Activated CD4-positive, alpha-beta memory T cell treated with anti-CD3 and anti-CD28 coated beads for 36 hours (primary cell): ENCODE data around the gene LIAS. TPM values are rescaled to one million over a fixed set of nuclear protein-coding genes. Genes with fewer than 3 reads are reported as not detected.
"Not testable (repeated sequence)": the region's sequence is repeated elsewhere in the genome, so short reads cannot be mapped to it uniquely, and the experiment has no call there.

Experiments
- CTCF ChIA-PET: fragments of 350-600 bp; sonication (Branson Sonifier 250); formaldehyde crosslinking; loops from one replicate; lab custom pipeline; 2021; ENCODE audit warnings: antibody characterized with exemption, inconsistent platforms; lab: Charles Lee
- POLR2A ChIA-PET: fragments of 350-600 bp; sonication (Branson Sonifier 250); formaldehyde crosslinking; loops from one replicate; lab custom pipeline; 2021; ENCODE audit warnings: antibody characterized with exemption; lab: Charles Lee
- DNase-seq: peaks from one replicate; pipeline ENCODE4 v3.0.0-alpha.2; 2020
- H3K27ac Mint-ChIP-seq: one replicate; pipeline ENCODE4 v1.8.0; 2021; ENCODE audit warnings: mixed read lengths
- H3K27me3 Mint-ChIP-seq: one replicate; pipeline ENCODE4 v1.8.0; 2021; ENCODE audit warnings: mixed read lengths
- H3K36me3 Mint-ChIP-seq: one replicate; pipeline ENCODE4 v1.8.0; 2021; ENCODE audit warnings: mixed read lengths
- H3K4me1 Mint-ChIP-seq: one replicate; pipeline ENCODE4 v1.8.0; 2021; ENCODE audit warnings: low read depth, mixed read lengths
- H3K4me3 Mint-ChIP-seq: one replicate; pipeline ENCODE4 v1.8.0; 2021; ENCODE audit warnings: mild to moderate bottlenecking, mixed read lengths
- H3K9me3 Mint-ChIP-seq: one replicate; pipeline ENCODE4 v1.8.0; 2021; ENCODE audit warnings: mixed read lengths
- intact Hi-C: fragments of 100-400 bp; cut with micrococcal nuclease; formaldehyde crosslinking; loops from one replicate; pipeline ENCODE4 v1.15.1; 2023
- total RNA-seq, 2 experiments: library from RNA; stranded (reverse); gene quantifications; one replicate each; pipeline ENCODE4 v1.2.3, GENCODE V29; 2021

LIAS gene
- 10 to 100 TPM; 23.2 to 23.7 TPM for total RNA-seq

- H3K4me1 Mint-ChIP-seq, result peaks cover 48% of the 10 kb centered on the region
- POLR2A ChIA-PET, result interaction anchor here (1.0 to 4.4 kb wide), 9 partner anchors 10 to 277 kb away, joined by 3 to 17 read pairs (median 7); partner anchors contain the start of genes RFC1, SMIM14, UBE2K and UGDH
These were observed at the start of gene LIAS, which contains the start of gene RPL9 for GRCh38 chr4:39458505-39459300. Gene LIAS (plus strand): TSS chr4:39459056. CDS start chr4:39459118, 62 bp downstream. Gene RPL9 (minus strand): TSS chr4:39458922. CDS start chr4:39458439, 483 bp downstream.

DNA sequence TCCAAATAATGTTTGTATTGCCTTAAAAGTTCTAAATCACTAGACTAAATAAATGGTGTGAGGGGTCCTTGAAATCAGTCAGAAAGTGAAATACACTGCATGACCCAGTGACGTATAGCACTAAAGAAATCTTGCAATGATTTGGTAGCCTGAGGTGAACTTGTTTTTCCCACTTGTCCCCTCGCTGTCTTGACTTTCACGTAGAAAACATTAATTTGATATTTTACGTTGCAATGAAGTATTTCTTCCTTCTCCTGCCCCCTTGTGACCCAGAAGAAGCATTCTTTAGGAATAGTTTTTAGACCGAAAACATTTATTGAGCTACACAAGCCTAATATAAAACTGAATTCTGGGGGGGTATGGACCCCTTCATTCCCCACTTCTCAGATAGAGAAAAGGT is 48.4 kb upstream of the LIAS start:
- H3K9me3 Mint-ChIP-seq, result no peaks in the 10 kb centered on the region

More at GRCh38 chr4:39458505-39459300, at the start of gene LIAS, which contains the start of gene RPL9:
- peak; percentile 96 for DNase-seq
- H3K9me3 Mint-ChIP-seq, result peaks cover 1% of the 10 kb centered on the region
- intact Hi-C loops, result loop anchor here (1.0 to 5.0 kb wide), 10 partner anchors 11 to 744 kb away; partner anchors contain the start of genes PDS5A, SMIM14, UBE2K and UGDH
- peaks cover 63% of the 10 kb centered on the region for H3K36me3 Mint-ChIP-seq
- H3K27ac Mint-ChIP-seq, result peak within 1 kb of the TSS; percentile 97
- peak within 1 kb of the TSS; percentile 93 for H3K4me3 Mint-ChIP-seq
- peaks cover 1% of the 10 kb centered on the region for H3K27me3 Mint-ChIP-seq
- CTCF ChIA-PET, result interaction anchor here (0.6 to 4.2 kb wide), 3 partner anchors 8 to 105 kb away, joined by 3 to 27 read pairs (median 4); no protein-coding TSS in a partner anchor

DNA sequence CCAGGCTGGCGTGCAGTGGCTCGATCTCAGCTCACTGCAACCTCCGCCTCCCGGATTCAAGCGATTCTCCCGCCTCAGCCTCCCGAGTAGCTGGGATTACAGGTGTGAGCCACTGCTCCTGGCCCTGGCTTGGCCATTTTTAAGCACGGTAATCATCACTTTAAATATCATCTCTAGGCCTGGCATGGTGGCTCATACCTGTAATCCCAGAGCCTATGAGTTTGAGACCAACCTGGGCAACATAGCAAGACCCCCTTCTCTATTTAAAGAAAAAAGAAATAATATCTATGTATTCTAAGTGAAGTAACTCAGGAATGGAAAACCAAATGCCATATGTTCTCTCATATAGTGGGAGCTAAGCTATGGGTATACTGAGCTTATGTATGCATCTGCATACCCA is 47.3 kb upstream of the LIAS start:
- POLR2A ChIA-PET, H3K27ac Mint-ChIP-seq, CTCF ChIA-PET, DNase-seq, intact Hi-C loops, H3K36me3 Mint-ChIP-seq, H3K9me3 Mint-ChIP-seq, H3K4me3 Mint-ChIP-seq, H3K4me1 Mint-ChIP-seq, H3K27me3 Mint-ChIP-seq: not testable (repeated sequence)

More for the DNA sequence above, 48.4 kb upstream of the LIAS start:
- intact Hi-C loops, result no loop called here
- Mint-ChIP-seq H3K36me3 (no peaks in the 10 kb centered on the region), H3K27me3 (no peaks in the 10 kb centered on the region), H3K4me3 (no peak overlapping the region), H3K4me1 (no peaks in the 10 kb centered on the region), H3K27ac (no peak overlapping the region)
- ChIA-PET CTCF (no interaction called here), POLR2A (no interaction called here)
- no peak for DNase-seq

GRCh38 chr4:39415678-39416283 is 43.1 kb upstream of the LIAS start:
- ChIA-PET POLR2A (no interaction called here), CTCF (interaction anchor here (1.1 kb wide), 1 partner anchor 12 kb away, joined by 3 read pairs; no protein-coding TSS in a partner anchor)
- no peaks in the 10 kb centered on the region for H3K27me3 Mint-ChIP-seq
- no peak overlapping the region for H3K4me3 Mint-ChIP-seq
- H3K4me1 Mint-ChIP-seq, result no peaks in the 10 kb centered on the region
- no peaks in the 10 kb centered on the region for H3K36me3 Mint-ChIP-seq
- intact Hi-C loops, result no loop called here
- DNase-seq, result no peak
- no peaks in the 10 kb centered on the region for H3K9me3 Mint-ChIP-seq
- H3K27ac Mint-ChIP-seq, result no peak overlapping the region

GRCh38 chr4:39422247-39422646 is 36.6 kb upstream of the LIAS start:
- Mint-ChIP-seq H3K9me3 (no peaks in the 10 kb centered on the region), H3K27me3 (no peaks in the 10 kb centered on the region), H3K36me3 (no peaks in the 10 kb centered on the region), H3K27ac (no peak overlapping the region), H3K4me3 (no peak overlapping the region), H3K4me1 (no peaks in the 10 kb centered on the region)
- POLR2A ChIA-PET, result no interaction called here
- CTCF ChIA-PET, result no interaction called here
- intact Hi-C loops, result no loop called here
- no peak for DNase-seq

DNA sequence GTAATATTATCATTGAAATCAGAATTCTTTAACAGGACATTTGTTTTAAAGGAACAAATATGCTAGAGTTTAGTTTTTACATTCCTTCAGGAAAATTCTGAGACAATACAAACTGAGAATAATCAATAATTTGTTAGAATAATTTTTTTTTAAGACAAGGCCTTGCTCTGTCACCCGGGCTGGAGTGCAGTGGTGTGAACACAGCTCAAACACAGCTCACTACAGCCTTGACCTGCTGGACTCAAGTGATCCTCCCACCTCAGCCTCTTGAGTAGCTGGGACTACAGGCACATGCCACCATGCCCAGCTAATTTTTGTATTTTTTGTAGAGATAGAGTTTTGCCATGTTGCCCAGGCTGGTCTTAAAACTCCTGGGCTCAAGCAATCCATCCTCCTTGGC is 33.6 kb upstream of the LIAS start:
- H3K27ac Mint-ChIP-seq, DNase-seq, intact Hi-C loops, H3K27me3 Mint-ChIP-seq, H3K4me1 Mint-ChIP-seq, CTCF ChIA-PET, H3K4me3 Mint-ChIP-seq, POLR2A ChIA-PET, H3K36me3 Mint-ChIP-seq, H3K9me3 Mint-ChIP-seq: not testable (repeated sequence)

GRCh38 chr4:39426728-39427127 is 32.1 kb upstream of the LIAS start:
- CTCF ChIA-PET, result no interaction called here
- intact Hi-C loops, result no loop called here
- Mint-ChIP-seq H3K27me3 (no peaks in the 10 kb centered on the region), H3K27ac (no peak overlapping the region), H3K4me3 (no peak overlapping the region), H3K9me3 (no peaks in the 10 kb centered on the region), H3K36me3 (no peaks in the 10 kb centered on the region), H3K4me1 (no peaks in the 10 kb centered on the region)
- POLR2A ChIA-PET, result no interaction called here
- DNase-seq, result no peak

- Mint-ChIP-seq H3K27me3 (no peaks in the 10 kb centered on the region), H3K36me3 (no peaks in the 10 kb centered on the region), H3K27ac (no peak overlapping the region), H3K4me3 (no peak overlapping the region), H3K4me1 (no peaks in the 10 kb centered on the region), H3K9me3 (no peaks in the 10 kb centered on the region)
- CTCF ChIA-PET, result interaction anchor here (0.9 kb wide), 1 partner anchor 11 kb away, joined by 3 read pairs; no protein-coding TSS in a partner anchor
- POLR2A ChIA-PET, result no interaction called here
- DNase-seq, result no peak
- intact Hi-C loops, result no loop called here
These were observed 31.2 kb upstream of the LIAS start for GRCh38 chr4:39427520-39428114.

DNA sequence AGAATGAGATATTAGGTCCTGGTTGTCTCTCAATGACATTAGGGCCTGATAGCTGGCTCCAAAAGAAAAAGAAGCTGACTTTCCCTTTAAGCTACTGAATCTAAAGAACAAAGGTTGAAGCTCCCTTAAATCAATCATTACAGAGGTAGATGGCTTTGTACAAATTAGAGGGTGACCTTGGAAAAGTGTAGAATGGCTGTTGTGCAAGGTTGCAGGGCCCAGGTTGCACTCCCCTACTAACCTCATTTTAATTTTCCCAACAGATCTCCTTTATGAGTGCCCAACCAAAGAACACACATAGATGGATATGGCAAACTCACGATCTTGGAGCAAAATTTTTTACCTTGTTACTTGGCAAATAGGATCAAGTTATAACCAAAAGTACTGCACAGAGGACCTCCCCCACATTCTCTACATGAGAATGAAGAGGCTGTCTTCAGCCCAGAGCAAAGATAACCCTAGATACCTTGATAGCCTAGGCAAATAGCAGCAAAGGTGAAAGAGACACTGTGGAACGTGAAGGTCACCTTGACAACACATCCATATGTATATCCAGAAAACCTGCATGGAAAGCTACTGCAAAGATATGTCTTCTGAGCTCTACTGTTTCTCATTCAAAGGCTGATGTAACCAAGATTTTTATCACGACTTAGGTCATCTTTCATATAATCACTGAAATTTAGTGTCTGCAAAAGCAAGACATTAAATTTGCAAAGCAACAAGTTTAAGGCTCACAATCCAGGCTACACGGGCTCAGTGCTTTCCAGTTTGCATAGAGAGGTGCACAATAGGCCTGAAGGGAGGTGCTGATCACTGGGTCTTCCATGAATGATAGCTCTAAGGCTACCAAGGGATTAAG is 29.2 kb upstream of the LIAS start:
- Mint-ChIP-seq H3K27me3 (no peaks in the 10 kb centered on the region), H3K36me3 (no peaks in the 10 kb centered on the region)
- POLR2A ChIA-PET, result no interaction called here

GRCh38 chr4:39433878-39434492 is 24.9 kb upstream of the LIAS start:
- Mint-ChIP-seq H3K4me1 (no peaks in the 10 kb centered on the region), H3K9me3 (no peaks in the 10 kb centered on the region), H3K4me3 (no peak overlapping the region), H3K36me3 (no peaks in the 10 kb centered on the region), H3K27me3 (peaks cover 2% of the 10 kb centered on the region), H3K27ac (no peak overlapping the region)
- CTCF ChIA-PET, result no interaction called here
- no peak for DNase-seq
- intact Hi-C loops, result no loop called here
- POLR2A ChIA-PET, result no interaction called here

More for the DNA sequence above, 29.2 kb upstream of the LIAS start:
- H3K27ac Mint-ChIP-seq, result no peak overlapping the region
- DNase-seq, result no peak
- H3K4me1 Mint-ChIP-seq, result no peaks in the 10 kb centered on the region
- intact Hi-C loops, result no loop called here
- no peak overlapping the region for H3K4me3 Mint-ChIP-seq
- no peaks in the 10 kb centered on the region for H3K9me3 Mint-ChIP-seq
- CTCF ChIA-PET, result interaction anchor here (0.6 kb wide), 1 partner anchor 17 kb away, joined by 3 read pairs; no protein-coding TSS in a partner anchor
